Cardiac muscle cell (in vitro differentiated cells and primary cell): Measurements from ENCODE around the gene IARS2. TPM values are rescaled to one million over a fixed set of nuclear protein-coding genes. Genes with fewer than 3 reads are reported as not detected.
"Not testable (repeated sequence)": the region's sequence is repeated elsewhere in the genome, so short reads cannot be mapped to it uniquely, and the experiment has no call there.

Experiments used
- DNase-seq, 2 donors: peaks; one replicate each; pipeline versions ENCODE4 v3.0.0 to v3.0.0-alpha.2; 2010 to 2017; ENCODE audit warnings: low read depth in 1 of 2, low spot score in 1 of 2
- H3K27ac ChIP-seq: fragments of 200-600 bp; sonication (generic); 2 replicates; pipeline ENCODE4 v1.5.1; 2016
- H3K27me3 ChIP-seq: fragments of 200-600 bp; sonication (generic); 2 replicates; pipeline ENCODE4 v1.6.0; 2016; ENCODE audit warnings: control low read depth
- H3K36me3 ChIP-seq: fragments of 200-600 bp; sonication (generic); 2 replicates; pipeline ENCODE4 v1.5.1; 2016; ENCODE audit warnings: control low read depth
- H3K4me1 ChIP-seq: fragments of 200-600 bp; sonication (generic); 2 replicates; pipeline ENCODE4 v1.8.1; 2017; ENCODE audit warnings: low read depth, mild to moderate bottlenecking, mixed run types
- H3K4me3 ChIP-seq: fragments of 200-600 bp; sonication (generic); 2 replicates; pipeline ENCODE4 v1.5.1; 2016; ENCODE audit warnings: mild to moderate bottlenecking
- H3K9me3 ChIP-seq: fragments of 200-600 bp; sonication (generic); 2 replicates; pipeline ENCODE4 v1.5.1; 2017; ENCODE audit warnings: low read depth, mild to moderate bottlenecking, control low read depth
- CTCF ChIP-seq: IDR thresholded peaks from 2 replicates; pipeline ENCODE4 v1.5.1; 2012; ENCODE audit warnings: low read depth, mild to moderate bottlenecking, low read length
- polyA plus RNA-seq: library from polyadenylated mRNA; unstranded; fragments of >200 nt; fragmentation: Nextera tagmentation; extraction: Ambion mirVana; gene quantifications from 2 replicates; pipeline ENCODE4 v1.2.1, GENCODE V29; 2016
- total RNA-seq: library from RNA; depleted of rRNA; stranded (reverse); fragments of >200 nt; gene quantifications from 2 replicates; pipeline ENCODE4 v1.2.3, GENCODE V29; 2016

The IARS2 gene
- total and polyA plus RNA-seq, 2 experiments from 2014 or later, result 71.7 to 91.4 TPM

GRCh38 chr1:220166853-220167252, 72.9 kb downstream of the IARS2 start:
- H3K4me3 ChIP-seq, result no peak overlapping the region
- DNase-seq, result no peak
- no peaks in the 10 kb centered on the region for H3K9me3 ChIP-seq
- no peak overlapping the region for H3K27ac ChIP-seq
- H3K4me1 ChIP-seq, result no peaks in the 10 kb centered on the region
- peaks cover 66% of the 10 kb centered on the region for H3K36me3 ChIP-seq
- no peaks in the 10 kb centered on the region for H3K27me3 ChIP-seq
- TF ChIP-seq CTCF, result no peak

- H3K36me3 ChIP-seq, result peaks cover 66% of the 10 kb centered on the region
- H3K27ac ChIP-seq, DNase-seq, H3K4me1 ChIP-seq, H3K9me3 ChIP-seq, H3K27me3 ChIP-seq, H3K4me3 ChIP-seq: not testable (repeated sequence)
These were observed 76.0 kb downstream of the IARS2 start for GRCh38 chr1:220169887-220170286.

- Histone ChIP-seq H3K27me3 (no peaks in the 10 kb centered on the region), H3K27ac (no peak overlapping the region), H3K4me3 (no peak overlapping the region), H3K4me1 (no peaks in the 10 kb centered on the region), H3K36me3 (peaks cover 55% of the 10 kb centered on the region), H3K9me3 (no peaks in the 10 kb centered on the region)
- no peak for TF ChIP-seq CTCF
- no peak for DNase-seq
These were observed 77.0 kb downstream of the IARS2 start for GRCh38 chr1:220170836-220171526.

- no peak overlapping the region for H3K27ac ChIP-seq
- H3K36me3 ChIP-seq, result peaks cover 19% of the 10 kb centered on the region
- no peaks in the 10 kb centered on the region for H3K27me3 ChIP-seq
- no peak for TF ChIP-seq CTCF
- DNase-seq, result no peak
- H3K4me1 ChIP-seq, result no peaks in the 10 kb centered on the region
- H3K9me3 ChIP-seq, result no peaks in the 10 kb centered on the region
- no peak overlapping the region for H3K4me3 ChIP-seq
These were observed 82.6 kb downstream of the IARS2 start for GRCh38 chr1:220176540-220176939.

- no peak overlapping the region for H3K4me3 ChIP-seq
- no peaks in the 10 kb centered on the region for H3K9me3 ChIP-seq
- H3K27ac ChIP-seq, result no peak overlapping the region
- H3K27me3 ChIP-seq, result no peaks in the 10 kb centered on the region
- no peaks in the 10 kb centered on the region for H3K4me1 ChIP-seq
- DNase-seq, result no peak
- H3K36me3 ChIP-seq, result peaks cover 31% of the 10 kb centered on the region
- no peak for TF ChIP-seq CTCF
These were observed 88.2 kb downstream of the IARS2 start for GRCh38 chr1:220182111-220182510.

GRCh38 chr1:220182656-220183055, 88.7 kb downstream of the IARS2 start:
- Histone ChIP-seq H3K27me3 (no peaks in the 10 kb centered on the region), H3K9me3 (no peaks in the 10 kb centered on the region), H3K36me3 (peaks cover 31% of the 10 kb centered on the region), H3K4me3 (no peak overlapping the region), H3K4me1 (no peaks in the 10 kb centered on the region), H3K27ac (no peak overlapping the region)
- no peak for DNase-seq
- no peak for TF ChIP-seq CTCF
